Measurements from ENCODE around the gene MBD3.
A peak's percentile ranks its signal among the peaks of the same experiment; 100 is the strongest.

MBD3 gene

GRCh38 chr19:1629256-1629808 is 36.7 kb upstream of the MBD3 start:
- no peak overlapping the region for H3K27ac Mint-ChIP-seq
- H3K27me3 Mint-ChIP-seq (ENCODE audit: low read depth) = no peaks in the 10 kb centered on the region
- TF ChIP-seq, protein P1, sequence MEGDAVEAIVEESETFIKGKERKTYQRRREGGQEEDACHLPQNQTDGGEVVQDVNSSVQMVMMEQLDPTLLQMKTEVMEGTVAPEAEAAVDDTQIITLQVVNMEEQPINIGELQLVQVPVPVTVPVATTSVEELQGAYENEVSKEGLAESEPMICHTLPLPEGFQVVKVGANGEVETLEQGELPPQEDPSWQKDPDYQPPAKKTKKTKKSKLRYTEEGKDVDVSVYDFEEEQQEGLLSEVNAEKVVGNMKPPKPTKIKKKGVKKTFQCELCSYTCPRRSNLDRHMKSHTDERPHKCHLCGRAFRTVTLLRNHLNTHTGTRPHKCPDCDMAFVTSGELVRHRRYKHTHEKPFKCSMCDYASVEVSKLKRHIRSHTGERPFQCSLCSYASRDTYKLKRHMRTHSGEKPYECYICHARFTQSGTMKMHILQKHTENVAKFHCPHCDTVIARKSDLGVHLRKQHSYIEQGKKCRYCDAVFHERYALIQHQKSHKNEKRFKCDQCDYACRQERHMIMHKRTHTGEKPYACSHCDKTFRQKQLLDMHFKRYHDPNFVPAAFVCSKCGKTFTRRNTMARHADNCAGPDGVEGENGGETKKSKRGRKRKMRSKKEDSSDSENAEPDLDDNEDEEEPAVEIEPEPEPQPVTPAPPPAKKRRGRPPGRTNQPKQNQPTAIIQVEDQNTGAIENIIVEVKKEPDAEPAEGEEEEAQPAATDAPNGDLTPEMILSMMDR (IDR thresholded peaks at IDR 0.05; ENCODE audit: unreplicated experiment in 3 of 3) = no peak
- H3K4me1 Mint-ChIP-seq = no peaks in the 10 kb centered on the region
- no peak overlapping the region for H3K4me3 Mint-ChIP-seq
- peaks cover 22% of the 10 kb centered on the region for H3K36me3 Mint-ChIP-seq (ENCODE audit: low read depth)
- H3K9me3 Mint-ChIP-seq = no peaks in the 10 kb centered on the region

GRCh38 chr19:1627194-1627593 is 34.5 kb upstream of the MBD3 start:
- Mint-ChIP-seq H3K36me3 (ENCODE audit: low read depth) (peaks cover 22% of the 10 kb centered on the region), H3K9me3 (no peaks in the 10 kb centered on the region), H3K4me1 (no peaks in the 10 kb centered on the region), H3K27ac (no peak overlapping the region), H3K4me3 (no peak overlapping the region), H3K27me3 (ENCODE audit: low read depth) (no peaks in the 10 kb centered on the region)
- TF ChIP-seq, protein P1 (IDR thresholded peaks at IDR 0.05; ENCODE audit: unreplicated experiment in 3 of 3) = no peak

DNA sequence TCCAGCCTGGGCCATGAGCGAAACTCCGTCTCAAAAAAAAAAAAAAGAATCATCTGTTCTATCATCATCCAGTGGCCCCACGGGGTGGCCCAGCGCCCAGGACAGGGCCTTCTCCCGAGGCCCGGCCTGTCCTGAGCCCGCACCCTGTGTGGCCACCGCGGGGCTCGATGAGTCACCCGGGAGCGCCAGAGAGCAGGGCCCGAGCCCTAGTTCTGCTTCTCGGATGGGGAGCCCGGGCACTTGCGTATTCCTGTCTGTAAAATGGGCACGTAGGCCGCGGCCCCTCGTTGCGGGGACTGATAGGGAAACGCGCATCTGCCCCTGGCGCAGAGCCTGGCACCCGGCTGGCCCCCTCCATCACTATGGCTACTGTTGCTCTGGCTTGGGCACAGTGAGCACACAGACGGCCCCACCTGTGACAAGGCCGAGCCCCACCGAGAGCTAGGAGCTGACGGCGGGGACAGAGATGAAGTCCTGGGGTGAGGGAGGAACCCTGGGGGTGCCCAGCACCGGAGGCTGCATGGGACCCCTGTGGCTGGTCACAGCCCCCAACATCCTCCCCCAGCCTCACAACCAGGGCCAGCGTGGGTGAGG is 33.8 kb upstream of the MBD3 start:
- no peaks in the 10 kb centered on the region for H3K27me3 Mint-ChIP-seq (ENCODE audit: low read depth)
- H3K36me3 Mint-ChIP-seq (ENCODE audit: low read depth) = peaks cover 22% of the 10 kb centered on the region
- no peak overlapping the region for H3K27ac Mint-ChIP-seq
- TF ChIP-seq, protein P1 (IDR thresholded peaks at IDR 0.05; ENCODE audit: unreplicated experiment in 3 of 3) = no peak
- no peak overlapping the region for H3K4me3 Mint-ChIP-seq
- no peaks in the 10 kb centered on the region for H3K4me1 Mint-ChIP-seq
- no peaks in the 10 kb centered on the region for H3K9me3 Mint-ChIP-seq

GRCh38 chr19:1624458-1624857 is 31.8 kb upstream of the MBD3 start:
- TF ChIP-seq, protein P1 (IDR thresholded peaks at IDR 0.05; ENCODE audit: unreplicated experiment in 3 of 3) = peak; percentile 48 to 74 (median 59)
- Mint-ChIP-seq H3K36me3 (ENCODE audit: low read depth) (peaks cover 28% of the 10 kb centered on the region), H3K4me3 (no peak overlapping the region), H3K4me1 (no peaks in the 10 kb centered on the region), H3K27ac (peak overlapping the region in 1 of 3 experiments; percentile 52), H3K27me3 (ENCODE audit: low read depth) (no peaks in the 10 kb centered on the region), H3K9me3 (no peaks in the 10 kb centered on the region)

DNA sequence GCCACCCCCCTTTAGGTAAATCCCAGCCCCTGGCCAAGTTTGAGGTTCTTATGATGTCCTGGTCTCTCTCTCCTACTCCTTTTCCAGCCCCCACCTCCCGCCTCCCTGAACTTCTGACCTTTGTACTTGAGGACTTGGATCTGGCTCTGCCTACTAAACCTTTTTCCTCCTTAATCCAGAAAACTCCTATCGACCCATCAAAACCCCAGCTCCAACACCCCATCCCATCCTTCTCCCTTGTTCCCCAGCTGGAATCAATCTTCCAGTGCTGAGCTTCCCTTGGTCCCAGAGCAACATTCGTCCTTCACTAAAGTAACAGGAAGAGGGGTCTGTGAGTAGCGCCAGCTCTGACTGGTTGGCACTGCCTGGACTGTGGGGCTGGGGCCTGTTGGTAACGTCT is 29.9 kb upstream of the MBD3 start:
- TF ChIP-seq, protein P1 (IDR thresholded peaks at IDR 0.05; ENCODE audit: unreplicated experiment in 3 of 3) = no peak
- Mint-ChIP-seq H3K36me3 (ENCODE audit: low read depth) (peaks cover 40% of the 10 kb centered on the region), H3K9me3 (no peaks in the 10 kb centered on the region), H3K27ac (peak overlapping the region; percentile 36 to 88 (median 45)), H3K4me3 (no peak overlapping the region), H3K4me1 (no peaks in the 10 kb centered on the region), H3K27me3 (ENCODE audit: low read depth) (no peaks in the 10 kb centered on the region)

DNA sequence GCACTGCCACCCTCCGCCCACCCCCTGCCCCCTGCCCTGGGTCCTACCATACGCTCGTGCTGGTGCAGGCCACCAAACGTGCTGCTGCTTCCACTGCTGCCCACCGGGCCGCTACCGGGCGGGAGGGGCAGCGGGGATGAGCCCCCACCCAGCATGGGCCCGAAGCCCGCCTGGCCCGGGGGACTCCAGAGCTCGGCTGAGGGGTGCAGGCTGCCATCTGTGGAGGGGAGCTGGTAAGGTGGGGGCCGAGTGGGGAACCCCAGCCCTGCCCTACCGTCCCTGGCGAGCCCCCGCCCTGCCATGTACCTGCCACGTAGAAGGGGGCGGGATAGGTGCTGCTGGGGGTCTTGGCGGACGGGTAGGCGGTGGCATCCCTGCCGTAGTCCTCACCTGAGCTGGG is 29.3 kb upstream of the MBD3 start:
- Mint-ChIP-seq H3K27ac (no peak overlapping the region), H3K4me1 (no peaks in the 10 kb centered on the region), H3K9me3 (no peaks in the 10 kb centered on the region), H3K36me3 (ENCODE audit: low read depth) (peaks cover 45% of the 10 kb centered on the region), H3K27me3 (ENCODE audit: low read depth) (no peaks in the 10 kb centered on the region), H3K4me3 (no peak overlapping the region)
- TF ChIP-seq, protein P1 (IDR thresholded peaks at IDR 0.05; ENCODE audit: unreplicated experiment in 3 of 3) = no peak

Data from nephron (organoid).